PFSK-1 (cell line): ENCODE results near the gene ZNF213.

Experiments used
- POLR2AphosphoS5 ChIP-seq: IDR thresholded peaks from 2 replicates; pipeline ENCODE4 v1.6.1; 2012; ENCODE audit warnings: low read depth, mild to moderate bottlenecking, control low read depth, low read length, moderate library complexity
- SIN3A ChIP-seq: IDR thresholded peaks from 2 replicates; pipeline ENCODE4 v1.6.1; 2012; ENCODE audit warnings: mild to moderate bottlenecking, low read length, moderate library complexity, borderline replicate concordance; ENCODE audit not compliant: insufficient read depth
- TAF1 ChIP-seq: IDR thresholded peaks from 2 replicates; pipeline ENCODE4 v1.6.1; 2012; ENCODE audit warnings: low read length, control low read depth, borderline replicate concordance; ENCODE audit not compliant: insufficient read depth

- TF ChIP-seq POLR2AphosphoS5 (no peak), TAF1 (no peak), SIN3A (no peak)
Measured at GRCh38 chr16:3171855-3172593, 37.2 kb downstream of the ZNF213 start.
